ENCODE results near the gene CBX7. TPM values are rescaled to one million over a fixed set of nuclear protein-coding genes. Genes with fewer than 3 reads are reported as not detected.

The CBX7 gene
- total and polyA plus RNA-seq, 9 of the 15 experiments (the other 6 are each of a cell fraction or from before 2014, with no cell fraction given) = 0.04 to 5.2 (median 2.8) TPM

- no peak for TF ChIP-seq VEZF1 (CRISPR knock-in tag; IDR thresholded peaks at IDR 0.05)
Measured at GRCh38 chr22:39197578-39197977, 45.1 kb upstream of the CBX7 start (continued).

DNA sequence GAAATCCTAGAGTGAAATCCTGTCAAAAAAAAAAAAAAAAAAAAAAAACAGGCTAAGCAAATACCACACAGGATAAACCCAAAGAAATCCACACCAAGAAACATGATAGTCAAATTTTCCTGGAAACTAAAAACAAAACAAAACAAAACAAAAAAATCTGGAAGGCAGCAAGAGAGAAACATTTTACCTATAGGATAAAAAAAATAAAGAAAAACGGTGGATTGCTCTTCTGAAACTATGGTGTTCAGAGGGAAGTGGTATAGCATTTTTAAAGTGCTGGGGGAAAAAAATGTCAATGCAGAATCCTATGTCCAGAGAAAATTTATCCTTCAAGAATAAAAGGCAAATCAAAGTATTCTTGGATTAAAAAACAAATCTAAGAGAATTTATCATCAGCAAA lies 41.6 kb upstream of the CBX7 start:
- no peak overlapping the region for H3K27ac ChIP-seq (ENCODE audit: extremely low read depth, low read depth, low read length)
- H3K79me2 ChIP-seq (ENCODE audit: control insufficient read depth, insufficient read depth, low read length) = no peaks in the 10 kb centered on the region
- intact Hi-C loops (cut with micrococcal nuclease) = no loop called here
- no peaks in the 10 kb centered on the region for H4K20me1 ChIP-seq (replicated peaks; ENCODE audit: control insufficient read depth, insufficient read depth, low read length)
- 0% methylated on average over 1 of the region's 1 CpG for WGBS (ENCODE audit: insufficient coverage, low coverage, missing lambda C conversion rate)
- in situ Hi-C loops (cut with MboI) = no loop called here
- H2AFZ ChIP-seq (ENCODE audit: low read depth, low read length) = no peak overlapping the region
- H3K9me3 ChIP-seq (replicated peaks; ENCODE audit: control insufficient read depth, insufficient read depth, low read depth, low read length) = no peaks in the 10 kb centered on the region; the same call in 1 of the 2 replicates
- no peaks in the 10 kb centered on the region; a peak in 1 of 5 replicates for H3K27me3 ChIP-seq (ENCODE audit: control insufficient read depth in 2 of 2, insufficient read depth in 2 of 2, low read length in 2 of 2)
- no peak for FAIRE-seq
- no peaks in the 10 kb centered on the region for H3K36me3 ChIP-seq (ENCODE audit: control insufficient read depth, insufficient read depth, low read length)
- ATAC-seq = no peak
- BruUV-seq (replicated peaks) = no TSS peak
- POLR2A ChIA-PET = interaction anchor here (0.7 kb wide), 1 partner anchor 9 kb away, joined by 3 read pairs; no protein-coding TSS in a partner anchor
- DNase-seq (ENCODE audit: extremely low read depth in 1 of 4, low spot score in 3 of 4) = no peak
- H3K9ac ChIP-seq (ENCODE audit: insufficient read depth in 1 of 2, low read depth in 2 of 2, low read length in 2 of 2) = no peak overlapping the region
- no peak overlapping the region for H3K4me2 ChIP-seq (ENCODE audit: insufficient read depth, low read length)
- no peaks in the 10 kb centered on the region for H3K9me1 ChIP-seq (ENCODE audit: control insufficient read depth, insufficient read depth, low read length)
- CTCF ChIA-PET (ENCODE audit: low intra/inter-chr PET ratio) = interaction anchor here (0.7 kb wide), 1 partner anchor 9 kb away, joined by 4 read pairs; no protein-coding TSS in a partner anchor
- H3K4me3 ChIP-seq = no peak overlapping the region
- no peaks in the 10 kb centered on the region for H3K4me1 ChIP-seq (replicated peaks in 1 of 2; ENCODE audit: control insufficient read depth in 2 of 2, insufficient read depth in 2 of 2, low read length in 2 of 2)
- TF ChIP-seq HMGN3 (IDR thresholded peaks at IDR 0.05; ENCODE audit: borderline replicate concordance, extremely low read depth, insufficient read length, low read depth, low read length) (no peak), UBTF (IDR thresholded peaks at IDR 0.05; ENCODE audit: borderline replicate concordance in 1 of 2, low read depth in 2 of 2, low read length in 2 of 2) (no peak), BHLHE40 (IDR thresholded peaks at IDR 0.05; ENCODE audit: low read length) (no peak), ZNF347 (CRISPR knock-in tag; IDR thresholded peaks at IDR 0.05; ENCODE audit: low read depth) (no peak), ZNF384 (IDR thresholded peaks at IDR 0.05; ENCODE audit: low read depth, low read length) (0 out of 2 replicates have a peak, but pooled peaks have one; percentile 16), CBX3 (IDR thresholded peaks at IDR 0.05; ENCODE audit: borderline replicate concordance in 1 of 2, low read length in 2 of 2) (peak in 1 of 2 experiments; percentile 80; a peak in 2 of 3 replicates), BRD9 (IDR thresholded peaks at IDR 0.05; ENCODE audit: low read depth, partially characterized antibody) (no peak), ZNF507 (tag; conservative IDR thresholded peaks at IDR 0.05) (no peak), ZNF274 (IDR thresholded peaks at IDR 0.05; ENCODE audit: borderline replicate concordance, low read depth, low read length) (no peak), ILK (tag; IDR thresholded peaks at IDR 0.05; ENCODE audit: borderline replicate concordance, low read depth) (no peak), ZNF165 (CRISPR knock-in tag; IDR thresholded peaks at IDR 0.05; ENCODE audit: borderline replicate concordance) (no peak), ZNF395 (CRISPR knock-in tag; IDR thresholded peaks at IDR 0.05) (no peak), MCM5 (IDR thresholded peaks at IDR 0.05; ENCODE audit: low read depth) (no peak), ZBTB8A (IDR thresholded peaks at IDR 0.05; ENCODE audit: partially characterized antibody) (no peak), ARNT (IDR thresholded peaks at IDR 0.05) (no peak)

Data from K562 (cell line).